GM18505 (cell line): ENCODE measurements around the gene LRRC42.

Experiments used
- ATAC-seq: cut with Tn5 transposase; IDR thresholded peaks from one replicate; pipeline ENCODE4 v1.9.1; 2021; ENCODE audit not compliant: unreplicated experiment
- POLR2A ChIP-seq: IDR thresholded peaks from 4 replicates; pipeline ENCODE4 v1.6.1; 2011; ENCODE audit warnings: borderline replicate concordance; ENCODE audit not compliant: insufficient read depth, insufficient read length; ENCODE audit errors: extremely low read depth

Gene LRRC42

DNA sequence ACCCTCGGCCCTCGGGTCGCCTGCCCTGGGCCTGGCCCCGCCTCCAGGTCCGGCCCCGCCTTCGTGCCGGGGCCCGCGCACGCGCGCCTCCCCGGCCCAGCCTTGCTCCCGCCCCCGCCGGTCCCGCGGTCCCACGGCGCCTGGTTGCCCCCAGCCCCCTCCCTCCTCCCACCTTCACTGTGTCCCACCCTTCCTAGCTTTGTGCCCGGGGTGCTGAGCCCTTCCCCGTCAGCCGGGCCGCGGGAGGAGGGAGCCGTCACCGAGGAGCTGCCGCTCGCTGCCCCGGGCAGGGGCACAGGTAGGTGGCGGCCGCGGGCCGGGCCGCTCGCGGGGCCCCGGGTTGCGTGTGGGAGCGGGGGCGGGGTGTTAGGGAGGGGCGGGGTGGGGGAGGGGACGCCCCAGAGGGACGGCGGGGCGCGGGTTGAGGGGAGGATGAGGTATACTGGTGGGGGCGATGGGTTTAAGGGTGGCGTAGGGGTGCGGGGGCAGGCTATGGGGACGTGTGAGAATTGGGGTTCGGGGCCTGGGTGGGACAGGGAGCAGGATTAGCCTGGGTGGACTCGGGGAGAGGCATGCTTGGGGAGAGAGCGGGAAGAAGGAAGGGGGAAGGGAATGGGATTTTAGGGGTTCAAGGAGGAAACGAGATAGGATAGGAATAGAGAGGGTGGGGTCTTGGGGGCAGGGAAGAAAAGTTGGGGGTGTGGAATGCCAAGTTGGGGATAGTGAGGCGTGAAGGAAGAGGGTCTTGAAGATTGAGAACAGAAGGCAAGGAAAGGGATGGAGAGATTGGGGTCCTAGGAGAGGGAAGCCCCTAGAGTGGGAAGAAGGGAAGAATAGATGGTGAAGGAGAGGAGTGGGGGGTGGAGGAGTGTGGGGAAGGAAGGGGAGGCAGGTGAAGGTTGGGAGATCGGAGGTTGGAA lies at the start of gene LRRC42:
LRRC42 (plus strand) TSS at position 99 of the 920 bp plus-strand sequence. CDS start 5,650 bp downstream, outside the sequence.
- peak; percentile 69 for ATAC-seq
- peak; percentile 7 for TF ChIP-seq POLR2A

- no peak for ATAC-seq
- no peak for TF ChIP-seq POLR2A
These were observed 49.4 kb upstream of the LRRC42 start for GRCh38 chr1:53896635-53897229.

GRCh38 chr1:53899206-53899628 lies 46.9 kb upstream of the LRRC42 start:
- no peak for TF ChIP-seq POLR2A
- no peak for ATAC-seq

- no peak for TF ChIP-seq POLR2A
- no peak for ATAC-seq
These were observed 46.4 kb upstream of the LRRC42 start for GRCh38 chr1:53899708-53900107.

DNA sequence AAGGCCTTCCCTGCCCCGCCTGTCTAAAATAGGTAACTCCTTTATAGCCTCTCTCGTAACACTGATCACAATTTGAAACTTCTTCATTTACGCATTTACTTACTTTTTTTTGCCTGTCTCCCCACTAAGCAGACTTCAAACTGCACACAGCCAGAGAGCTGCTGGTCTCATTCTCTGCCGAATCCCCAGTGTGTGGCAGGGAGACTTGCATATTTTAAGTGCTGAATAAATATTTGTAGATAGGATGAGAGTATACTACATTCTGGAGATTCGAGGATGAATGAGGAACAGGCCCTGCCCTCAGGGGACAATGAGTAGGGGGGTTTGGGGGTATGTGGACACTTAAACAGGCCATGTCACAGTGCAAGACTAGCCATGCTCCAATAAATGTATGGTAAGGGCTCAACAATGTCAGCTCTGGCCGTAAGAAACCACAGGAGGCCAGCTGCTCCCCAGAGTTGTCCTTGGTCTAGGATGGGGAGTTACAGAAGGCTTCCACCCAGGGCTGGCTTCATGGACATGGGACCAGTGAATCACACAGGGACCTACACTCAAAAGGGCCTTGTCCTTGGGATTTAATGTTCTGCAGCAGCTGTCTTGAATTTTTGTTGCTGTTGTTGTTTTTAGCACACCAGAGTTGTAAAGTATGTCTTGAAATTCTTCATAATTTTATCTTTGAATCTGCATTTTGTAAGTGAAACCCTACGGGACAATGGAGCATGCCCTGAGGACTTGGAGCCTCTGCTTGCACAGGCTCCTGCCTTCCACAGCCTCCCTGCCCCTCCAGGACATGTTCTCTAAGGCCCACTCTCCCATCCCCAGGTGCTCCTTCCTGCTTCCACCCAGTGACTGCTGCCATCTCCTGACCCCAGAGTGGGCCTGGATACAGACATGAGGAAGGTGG lies 43.7 kb upstream of the LRRC42 start:
- ATAC-seq: no peak
- TF ChIP-seq POLR2A: no peak

DNA sequence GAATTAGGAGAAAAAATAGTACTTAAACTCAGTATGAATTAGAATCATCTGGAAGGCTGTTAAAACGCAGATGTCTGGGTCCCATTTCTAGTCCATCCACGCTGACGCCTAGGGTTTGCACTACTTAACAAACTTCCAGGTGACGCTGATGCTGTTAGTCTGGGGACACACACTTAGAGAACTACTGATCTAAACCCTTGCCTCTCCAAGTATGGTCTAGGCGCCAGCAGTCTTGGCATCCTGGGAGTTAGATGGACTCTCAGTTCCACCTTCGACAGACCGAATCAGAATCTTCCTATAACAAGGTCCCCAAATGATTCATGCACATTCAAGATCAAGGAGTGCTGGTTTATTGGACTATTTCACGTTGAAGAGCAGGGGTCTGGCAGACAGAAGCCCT lies 40.6 kb upstream of the LRRC42 start:
- no peak for ATAC-seq

DNA sequence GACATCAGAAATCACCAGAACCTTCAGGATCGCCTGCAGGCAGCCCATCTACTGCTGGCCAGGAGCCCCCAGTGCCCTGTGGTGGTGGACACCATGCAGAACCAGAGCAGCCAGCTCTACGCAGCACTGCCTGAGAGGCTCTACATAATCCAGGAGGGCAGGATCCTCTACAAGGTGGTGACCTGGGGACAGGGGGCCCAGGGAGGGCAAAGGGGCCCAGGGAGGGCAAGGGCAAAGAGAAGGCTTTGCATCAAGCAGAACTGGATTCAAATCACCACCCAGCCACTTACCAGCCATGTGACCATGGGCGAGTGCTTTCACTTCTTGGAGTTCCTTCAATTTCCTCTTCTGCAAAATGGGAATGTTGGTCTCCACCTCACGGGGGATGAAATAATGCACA lies 40.0 kb upstream of the LRRC42 start:
- no peak for TF ChIP-seq POLR2A
- ATAC-seq: no peak

More for the DNA sequence above, 40.6 kb upstream of the LRRC42 start:
- no peak for TF ChIP-seq POLR2A

- TF ChIP-seq POLR2A: no peak
- no peak for ATAC-seq
These were observed 36.2 kb upstream of the LRRC42 start for GRCh38 chr1:53909946-53910345.

- TF ChIP-seq POLR2A: no peak
- ATAC-seq: no peak
These were observed 34.7 kb upstream of the LRRC42 start for GRCh38 chr1:53911442-53911841.

DNA sequence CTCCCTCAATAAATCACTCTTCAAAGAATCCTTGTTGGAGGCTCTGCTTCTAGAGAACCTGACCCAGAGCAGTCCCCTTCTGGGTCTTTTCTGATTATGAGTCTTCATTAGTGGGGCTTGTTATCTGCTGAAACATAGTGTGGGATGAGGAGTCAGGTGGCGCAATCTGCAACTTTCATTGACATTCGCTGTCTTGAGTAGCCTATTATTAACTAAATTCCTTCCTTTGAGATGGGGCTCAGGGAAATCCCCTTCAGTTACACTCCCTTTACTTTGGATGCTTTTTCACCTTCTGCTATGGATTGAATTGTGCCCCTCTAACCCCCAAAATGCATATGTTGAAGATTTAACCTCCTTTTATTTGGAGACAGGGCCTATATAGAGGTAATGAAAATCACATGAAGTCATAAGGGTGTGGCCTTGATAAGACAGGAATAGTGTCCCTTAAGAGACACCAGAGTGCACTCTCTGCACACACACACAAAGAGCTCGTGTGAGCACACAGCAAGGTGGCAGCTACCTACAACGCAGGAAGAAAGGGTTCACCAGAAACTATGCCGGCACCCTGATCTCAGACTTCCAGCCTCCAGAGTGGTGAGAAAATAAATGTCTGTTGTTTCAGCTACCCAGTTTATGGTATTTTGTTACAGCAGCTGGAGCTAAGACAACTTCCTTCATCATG lies 32.7 kb upstream of the LRRC42 start:
- no peak for ATAC-seq
- no peak for TF ChIP-seq POLR2A

DNA sequence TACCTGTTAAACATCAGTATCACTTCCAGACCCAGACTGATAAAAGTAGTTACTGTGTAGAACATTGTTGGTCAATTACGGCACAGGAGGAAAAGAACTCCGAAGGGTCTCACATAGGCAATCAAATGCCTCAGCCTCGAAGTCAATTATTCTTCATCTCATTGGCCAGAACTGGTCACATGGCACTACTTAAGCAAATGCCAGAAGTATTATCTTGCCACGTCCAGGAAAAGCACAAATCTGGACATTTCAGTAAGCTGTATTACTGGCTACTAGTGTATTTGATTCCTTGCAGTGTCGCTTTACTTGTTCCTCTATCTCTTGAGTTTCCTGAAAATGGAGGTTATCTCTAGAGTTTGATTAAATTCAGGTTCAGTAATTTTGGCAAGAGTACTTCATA lies 27.8 kb upstream of the LRRC42 start:
- TF ChIP-seq POLR2A: no peak
- no peak for ATAC-seq

DNA sequence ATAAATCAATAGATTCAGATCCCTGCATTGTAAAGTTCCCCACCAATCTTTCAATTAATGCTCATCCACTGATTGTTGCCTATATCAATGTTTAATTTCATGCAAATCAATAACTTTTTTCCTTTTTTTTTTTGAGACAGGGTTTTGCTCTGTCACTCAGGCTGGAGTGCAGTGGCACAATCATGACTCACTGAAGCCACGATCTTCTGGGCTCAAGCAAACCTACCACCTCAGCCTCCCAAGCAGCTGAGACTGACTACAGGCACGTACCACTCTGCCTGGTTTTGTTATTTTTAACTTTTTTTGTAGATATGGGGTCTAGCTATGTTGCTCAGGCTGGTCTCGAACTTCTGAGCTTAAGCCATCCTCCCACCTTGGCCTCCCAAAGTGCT lies 26.5 kb upstream of the LRRC42 start:
- TF ChIP-seq POLR2A: no peak
- no peak for ATAC-seq
